Neural cell (in vitro differentiated cells): Measurements from ENCODE around the gene FFAR4. TPM values are rescaled to one million over a fixed set of nuclear protein-coding genes. Genes with fewer than 3 reads are reported as not detected.
"Not testable (repeated sequence)": the region's sequence is repeated elsewhere in the genome, so short reads cannot be mapped to it uniquely, and the experiment has no call there.

ENCODE experiments used
- H2AFZ ChIP-seq: fragments of 200-600, 300-800 bp; sonication (generic), shearing (Covaris generic); 2 replicates; pipeline ENCODE4 v1.6.0; 2014; ENCODE audit warnings: low read depth, mild to moderate bottlenecking, antibody characterized with exemption, low read length, moderate library complexity
- H3F3A ChIP-seq: fragments of 200-600 bp; shearing (Covaris generic); 2 replicates; pipeline ENCODE4 v1.6.1; 2016; ENCODE audit warnings: mild to moderate bottlenecking, moderate library complexity, mixed read lengths, antibody characterized with exemption, low read length; ENCODE audit not compliant: insufficient read depth, poor library complexity, severe bottlenecking
- H3K27ac ChIP-seq: fragments of 200-600, 300-800 bp; sonication (generic), shearing (Covaris generic); 2 replicates; pipeline ENCODE4 v1.5.1; 2014; ENCODE audit warnings: mild to moderate bottlenecking, low read length, moderate library complexity
- H3K27me3 ChIP-seq: fragments of 300-800, 200-600 bp; sonication (generic), shearing (Covaris generic); 2 replicates; pipeline ENCODE4 v1.6.0; 2014; ENCODE audit warnings: mild to moderate bottlenecking, low read depth, low read length, moderate library complexity; ENCODE audit not compliant: insufficient read depth
- H3K36me3 ChIP-seq: fragments of 300-800, 200-600 bp; sonication (generic), shearing (Covaris generic); 2 replicates; pipeline ENCODE4 v1.5.1; 2014; ENCODE audit warnings: mild to moderate bottlenecking, antibody characterized with exemption, low read length, moderate library complexity; ENCODE audit not compliant: insufficient read depth
- H3K4me2 ChIP-seq: fragments of 300-800, 200-600 bp; sonication (generic), shearing (Covaris generic); 2 replicates; pipeline ENCODE4 v1.6.0; 2014; ENCODE audit warnings: mild to moderate bottlenecking, low read length
- H3K4me3 ChIP-seq: fragments of 300-800, 200-600 bp; sonication (generic), shearing (Covaris generic); 2 replicates; pipeline ENCODE4 v1.5.1; 2014; ENCODE audit warnings: mild to moderate bottlenecking, low read length, moderate library complexity
- H3K79me2 ChIP-seq: fragments of 200-600 bp; shearing (Covaris generic); replicated peaks from 2 replicates; pipeline ENCODE4 v1.6.0; 2014; ENCODE audit warnings: mild to moderate bottlenecking, low read length, moderate library complexity; ENCODE audit not compliant: insufficient read depth
- H3K9ac ChIP-seq: fragments of 300-800, 200-600 bp; sonication (generic), shearing (Covaris generic); 2 replicates; pipeline ENCODE4 v1.6.1; 2016; ENCODE audit warnings: mild to moderate bottlenecking, low read length, mixed read lengths
- H3K9me2 ChIP-seq: fragments of 200-600 bp; shearing (Covaris generic); 2 replicates; pipeline ENCODE4 v1.6.1; 2016; ENCODE audit warnings: mild to moderate bottlenecking, low read length, mixed read lengths; ENCODE audit not compliant: insufficient read depth
- H3K9me3 ChIP-seq: fragments of 200-600, 300-800 bp; sonication (generic), shearing (Covaris generic); 2 replicates; pipeline ENCODE4 v1.6.1; 2016; ENCODE audit warnings: mild to moderate bottlenecking, mixed run types, low read length, moderate library complexity, mixed read lengths
- H4K20me1 ChIP-seq: fragments of 200-600 bp; shearing (Covaris generic); 2 replicates; pipeline ENCODE4 v1.6.1; 2016; ENCODE audit warnings: mild to moderate bottlenecking, mixed run types; ENCODE audit not compliant: insufficient read depth
- EP300 ChIP-seq: fragments of 450-650 bp; conservative IDR thresholded peaks from 2 replicates; pipeline ENCODE4 v1.6.1; 2014; ENCODE audit warnings: antibody characterized with exemption, mild to moderate bottlenecking, moderate library complexity; ENCODE audit not compliant: poor library complexity, severe bottlenecking
- EZH2 ChIP-seq: fragments of 200-600, 300-800 bp; shearing (Covaris generic), sonication (generic); IDR thresholded peaks from 2 replicates; pipeline ENCODE4 v1.6.1; 2014; ENCODE audit warnings: antibody characterized with exemption, low read length, borderline replicate concordance, mild to moderate bottlenecking; ENCODE audit not compliant: insufficient read depth, poor library complexity, severe bottlenecking
- MXI1 ChIP-seq: fragments of 450-650 bp; conservative IDR thresholded peaks from 2 replicates; pipeline ENCODE4 v1.6.1; 2014; ENCODE audit warnings: antibody characterized with exemption, mild to moderate bottlenecking; ENCODE audit not compliant: poor library complexity, severe bottlenecking
- POLR2AphosphoS5 ChIP-seq: IDR thresholded peaks from 2 replicates; pipeline ENCODE4 v1.6.1; 2012
- RAD21 ChIP-seq: fragments of 450-650 bp; conservative IDR thresholded peaks from 2 replicates; pipeline ENCODE4 v1.6.1; 2014; ENCODE audit warnings: antibody characterized with exemption, mild to moderate bottlenecking, moderate library complexity
- SMC3 ChIP-seq: fragments of 450-650 bp; conservative IDR thresholded peaks from 2 replicates; pipeline ENCODE4 v1.6.1; 2014; ENCODE audit warnings: antibody characterized with exemption, mild to moderate bottlenecking, moderate library complexity; ENCODE audit not compliant: poor library complexity
- TAF1 ChIP-seq: IDR thresholded peaks from 2 replicates; pipeline ENCODE4 v1.6.1; 2012; ENCODE audit warnings: low read depth
- polyA plus RNA-seq: library from polyadenylated mRNA; depleted of rRNA; stranded (reverse); fragments of >200 nt; gene quantifications from 2 replicates; pipeline ENCODE4 v1.2.3, GENCODE V29; 2014
- TF ChIP-seq, protein P1 (sequence below): IDR thresholded peaks from 2 replicates; pipeline ENCODE4 v1.6.1; 2012; ENCODE audit warnings: borderline replicate concordance
- TF ChIP-seq, protein P2 (sequence below): fragments of 450-650 bp; IDR thresholded peaks from 2 replicates; pipeline ENCODE4 v1.5.1; 2014; ENCODE audit warnings: antibody characterized with exemption, mild to moderate bottlenecking, moderate library complexity; ENCODE audit not compliant: poor library complexity, severe bottlenecking

FFAR4 gene
- polyA plus RNA-seq, 1 donor from 2014 or later = not detected

DNA sequence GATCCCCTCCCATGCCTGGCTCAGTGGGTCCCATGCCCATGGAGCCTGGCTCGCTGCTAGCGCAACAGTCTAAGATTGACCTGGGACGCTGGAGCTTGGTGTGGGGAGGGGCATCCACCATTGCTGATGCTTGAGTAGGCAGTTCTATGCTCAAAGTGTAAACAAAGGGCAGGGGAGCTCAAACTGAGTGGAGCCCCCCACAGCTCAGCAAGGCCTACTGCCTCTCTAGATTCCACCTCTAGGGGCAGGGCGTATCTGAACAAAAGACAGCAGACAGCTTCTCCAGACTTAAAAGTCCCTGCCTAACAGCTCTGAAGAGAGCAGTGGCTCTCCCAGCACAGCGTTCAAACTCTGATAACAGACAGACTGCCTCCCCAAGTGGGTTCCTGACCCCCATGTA lies 31.2 kb upstream of the FFAR4 start:
- no peak overlapping the region for H3K27ac ChIP-seq
- no peaks in the 10 kb centered on the region for H4K20me1 ChIP-seq
- no peaks in the 10 kb centered on the region for H3K79me2 ChIP-seq
- H3K4me2 ChIP-seq = no peak overlapping the region
- H3K27me3 ChIP-seq = no peaks in the 10 kb centered on the region
- H3K9ac ChIP-seq = no peak overlapping the region
- no peaks in the 10 kb centered on the region for H3K36me3 ChIP-seq
- H3K4me3 ChIP-seq = no peak overlapping the region
- no peaks in the 10 kb centered on the region for H3F3A ChIP-seq
- no peaks in the 10 kb centered on the region for H3K9me2 ChIP-seq
- H2AFZ ChIP-seq = no peak overlapping the region
- H3K9me3 ChIP-seq = no peaks in the 10 kb centered on the region
- TF ChIP-seq, protein P1, sequence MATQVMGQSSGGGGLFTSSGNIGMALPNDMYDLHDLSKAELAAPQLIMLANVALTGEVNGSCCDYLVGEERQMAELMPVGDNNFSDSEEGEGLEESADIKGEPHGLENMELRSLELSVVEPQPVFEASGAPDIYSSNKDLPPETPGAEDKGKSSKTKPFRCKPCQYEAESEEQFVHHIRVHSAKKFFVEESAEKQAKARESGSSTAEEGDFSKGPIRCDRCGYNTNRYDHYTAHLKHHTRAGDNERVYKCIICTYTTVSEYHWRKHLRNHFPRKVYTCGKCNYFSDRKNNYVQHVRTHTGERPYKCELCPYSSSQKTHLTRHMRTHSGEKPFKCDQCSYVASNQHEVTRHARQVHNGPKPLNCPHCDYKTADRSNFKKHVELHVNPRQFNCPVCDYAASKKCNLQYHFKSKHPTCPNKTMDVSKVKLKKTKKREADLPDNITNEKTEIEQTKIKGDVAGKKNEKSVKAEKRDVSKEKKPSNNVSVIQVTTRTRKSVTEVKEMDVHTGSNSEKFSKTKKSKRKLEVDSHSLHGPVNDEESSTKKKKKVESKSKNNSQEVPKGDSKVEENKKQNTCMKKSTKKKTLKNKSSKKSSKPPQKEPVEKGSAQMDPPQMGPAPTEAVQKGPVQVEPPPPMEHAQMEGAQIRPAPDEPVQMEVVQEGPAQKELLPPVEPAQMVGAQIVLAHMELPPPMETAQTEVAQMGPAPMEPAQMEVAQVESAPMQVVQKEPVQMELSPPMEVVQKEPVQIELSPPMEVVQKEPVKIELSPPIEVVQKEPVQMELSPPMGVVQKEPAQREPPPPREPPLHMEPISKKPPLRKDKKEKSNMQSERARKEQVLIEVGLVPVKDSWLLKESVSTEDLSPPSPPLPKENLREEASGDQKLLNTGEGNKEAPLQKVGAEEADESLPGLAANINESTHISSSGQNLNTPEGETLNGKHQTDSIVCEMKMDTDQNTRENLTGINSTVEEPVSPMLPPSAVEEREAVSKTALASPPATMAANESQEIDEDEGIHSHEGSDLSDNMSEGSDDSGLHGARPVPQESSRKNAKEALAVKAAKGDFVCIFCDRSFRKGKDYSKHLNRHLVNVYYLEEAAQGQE = no peak
- TF ChIP-seq POLR2AphosphoS5 (no peak), TAF1 (no peak), MXI1 (no peak), SMC3 (no peak), EZH2 (no peak), EP300 (no peak), RAD21 (no peak)
- TF ChIP-seq, protein P2, sequence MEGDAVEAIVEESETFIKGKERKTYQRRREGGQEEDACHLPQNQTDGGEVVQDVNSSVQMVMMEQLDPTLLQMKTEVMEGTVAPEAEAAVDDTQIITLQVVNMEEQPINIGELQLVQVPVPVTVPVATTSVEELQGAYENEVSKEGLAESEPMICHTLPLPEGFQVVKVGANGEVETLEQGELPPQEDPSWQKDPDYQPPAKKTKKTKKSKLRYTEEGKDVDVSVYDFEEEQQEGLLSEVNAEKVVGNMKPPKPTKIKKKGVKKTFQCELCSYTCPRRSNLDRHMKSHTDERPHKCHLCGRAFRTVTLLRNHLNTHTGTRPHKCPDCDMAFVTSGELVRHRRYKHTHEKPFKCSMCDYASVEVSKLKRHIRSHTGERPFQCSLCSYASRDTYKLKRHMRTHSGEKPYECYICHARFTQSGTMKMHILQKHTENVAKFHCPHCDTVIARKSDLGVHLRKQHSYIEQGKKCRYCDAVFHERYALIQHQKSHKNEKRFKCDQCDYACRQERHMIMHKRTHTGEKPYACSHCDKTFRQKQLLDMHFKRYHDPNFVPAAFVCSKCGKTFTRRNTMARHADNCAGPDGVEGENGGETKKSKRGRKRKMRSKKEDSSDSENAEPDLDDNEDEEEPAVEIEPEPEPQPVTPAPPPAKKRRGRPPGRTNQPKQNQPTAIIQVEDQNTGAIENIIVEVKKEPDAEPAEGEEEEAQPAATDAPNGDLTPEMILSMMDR = no peak

DNA sequence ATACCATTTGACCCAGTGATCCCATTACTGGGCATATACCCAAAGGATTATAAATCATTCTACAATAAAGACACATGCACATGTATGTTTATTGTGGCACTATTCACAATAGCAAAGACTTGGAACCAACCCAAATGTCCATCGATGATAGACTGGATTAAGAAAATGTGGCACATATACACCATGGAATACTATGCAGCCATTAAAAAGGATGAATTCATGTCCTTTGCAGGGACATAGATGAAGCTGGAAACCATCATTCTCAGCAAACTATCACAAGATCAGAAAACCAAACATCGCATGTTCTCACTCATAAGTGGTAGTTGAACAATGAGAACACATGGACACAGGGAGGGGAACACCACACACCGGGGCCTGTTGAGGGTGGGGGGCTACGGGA lies 25.6 kb upstream of the FFAR4 start:
- H2AFZ ChIP-seq, H3K79me2 ChIP-seq, H3K9me2 ChIP-seq, H3K36me3 ChIP-seq, H3K9ac ChIP-seq, H3K27ac ChIP-seq, H3F3A ChIP-seq, H3K4me3 ChIP-seq, H4K20me1 ChIP-seq, H3K9me3 ChIP-seq, H3K27me3 ChIP-seq, H3K4me2 ChIP-seq: not testable (repeated sequence)
